ENCODE measurements around the gene GAA. TPM values are rescaled to one million over a fixed set of nuclear protein-coding genes. Genes with fewer than 3 reads are reported as not detected.

Gene GAA
- total RNA-seq, 1 donor from 2014 or later: 47.7 TPM

- Histone ChIP-seq H3K9me3 (ENCODE audit: insufficient read depth, low read depth, low read length) (no peaks in the 10 kb centered on the region), H2AFZ (ENCODE audit: low read depth, low read length) (no peak overlapping the region), H4K20me1 (ENCODE audit: insufficient read depth, low read length) (peaks cover 51% of the 10 kb centered on the region), H3K4me3 (ENCODE audit: insufficient read depth, low read depth, low read length) (peak overlapping the region; percentile 79), H3K79me2 (ENCODE audit: insufficient read depth, low read length) (peaks cover 59% of the 10 kb centered on the region), H3K4me2 (ENCODE audit: low read length) (peak overlapping the region; percentile 99), H3K9ac (ENCODE audit: low read length) (peak overlapping the region; percentile 94), H3K27me3 (ENCODE audit: insufficient read depth, low read length) (no peaks in the 10 kb centered on the region), H3K27ac (ENCODE audit: low read depth, low read length) (peak overlapping the region; percentile 15), H3K4me1 (ENCODE audit: insufficient read depth, low read length) (peaks cover 15% of the 10 kb centered on the region), H3K36me3 (ENCODE audit: insufficient read depth, low read length) (peaks cover 30% of the 10 kb centered on the region)
- no peak for TF ChIP-seq CTCF (IDR thresholded peaks at IDR 0.05; ENCODE audit: insufficient read depth, low read depth, low read length)
- TF ChIP-seq EZH2 (IDR thresholded peaks at IDR 0.05; ENCODE audit: insufficient read depth, low read length): no peak
- Mint-ChIP-seq H3K4me1 (ENCODE audit: low read depth, unreplicated experiment) (peaks cover 16% of the 10 kb centered on the region), H3K4me3 (ENCODE audit: unreplicated experiment) (peak overlapping the region; percentile 91), H3K36me3 (ENCODE audit: low read depth, unreplicated experiment) (peaks cover 7% of the 10 kb centered on the region), H3K27me3 (ENCODE audit: low read depth, unreplicated experiment) (no peaks in the 10 kb centered on the region), H3K27ac (ENCODE audit: unreplicated experiment) (peak overlapping the region; percentile 80), H3K9me3 (ENCODE audit: unreplicated experiment) (no peaks in the 10 kb centered on the region)
- FAIRE-seq (no peak), DNase-seq (ENCODE audit: low read depth) (no peak)
Measured at GRCh38 chr17:80145076-80146075, 44.0 kb downstream of the GAA start.

DNA sequence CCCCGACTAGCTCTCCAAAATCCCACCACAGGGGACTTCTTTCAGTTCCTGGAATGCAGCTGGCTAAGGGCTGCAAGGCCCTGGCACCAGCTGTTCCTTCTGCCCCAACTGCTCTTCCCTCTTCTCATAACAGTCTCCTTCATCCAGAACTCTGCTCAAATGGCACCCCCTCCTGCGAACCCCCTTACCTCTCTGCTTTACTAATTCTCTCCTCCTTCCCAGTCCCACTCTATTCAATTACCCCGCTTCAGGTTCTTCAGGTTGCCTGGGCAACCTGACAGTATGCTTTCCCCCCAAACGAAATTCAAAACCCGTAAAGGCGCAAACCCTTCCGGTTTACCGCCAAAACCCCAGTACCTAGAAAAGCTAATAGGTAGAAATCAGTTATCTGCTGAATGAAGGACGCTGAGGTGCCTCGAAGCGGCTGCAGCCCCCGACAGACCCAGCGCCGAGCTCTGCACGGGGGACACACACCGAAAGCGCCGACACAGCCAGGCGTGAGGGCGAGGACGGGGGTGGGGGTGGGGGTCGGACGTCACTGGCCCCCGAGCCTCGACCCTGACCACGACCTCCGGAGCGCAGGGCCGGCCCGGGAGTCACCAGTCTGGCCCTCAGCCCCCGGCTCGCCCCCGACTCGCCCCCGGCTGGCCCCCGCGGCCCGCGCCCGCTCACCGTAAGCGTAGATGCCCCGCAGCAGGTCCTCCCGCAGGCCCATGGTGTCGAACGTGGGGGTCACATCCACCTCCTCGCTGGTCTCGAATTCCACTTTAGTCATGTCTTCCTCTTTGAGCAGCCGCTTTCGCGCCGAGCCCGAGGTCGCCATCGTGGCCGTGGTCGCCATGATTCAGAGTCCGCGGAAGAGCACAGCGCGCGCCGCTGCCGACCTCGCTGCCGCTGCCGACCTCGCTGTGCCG, 45.0 kb downstream of the GAA start:
- H3K4me1 Mint-ChIP-seq (ENCODE audit: low read depth, unreplicated experiment): peaks cover 21% of the 10 kb centered on the region
- Histone ChIP-seq H4K20me1 (ENCODE audit: insufficient read depth, low read length) (peaks cover 47% of the 10 kb centered on the region), H3K27ac (ENCODE audit: low read depth, low read length) (peak overlapping the region; percentile 80), H2AFZ (ENCODE audit: low read depth, low read length) (peak overlapping the region; percentile 71), H3K4me1 (ENCODE audit: insufficient read depth, low read length) (peaks cover 15% of the 10 kb centered on the region), H3K36me3 (ENCODE audit: insufficient read depth, low read length) (peaks cover 26% of the 10 kb centered on the region), H3K9me3 (ENCODE audit: insufficient read depth, low read depth, low read length) (no peaks in the 10 kb centered on the region), H3K79me2 (ENCODE audit: insufficient read depth, low read length) (peaks cover 59% of the 10 kb centered on the region), H3K4me2 (ENCODE audit: low read length) (peak overlapping the region; percentile 99), H3K27me3 (ENCODE audit: insufficient read depth, low read length) (no peaks in the 10 kb centered on the region), H3K9ac (ENCODE audit: low read length) (peak overlapping the region; percentile 94), H3K4me3 (ENCODE audit: insufficient read depth, low read depth, low read length) (peak overlapping the region; percentile 79)
- H3K27me3 Mint-ChIP-seq (ENCODE audit: low read depth, unreplicated experiment): no peaks in the 10 kb centered on the region
- peak overlapping the region; percentile 94 for H3K4me3 Mint-ChIP-seq (ENCODE audit: unreplicated experiment)
- FAIRE-seq: no peak
- peaks cover 7% of the 10 kb centered on the region for H3K36me3 Mint-ChIP-seq (ENCODE audit: low read depth, unreplicated experiment)
- no peaks in the 10 kb centered on the region for H3K9me3 Mint-ChIP-seq (ENCODE audit: unreplicated experiment)
- H3K27ac Mint-ChIP-seq (ENCODE audit: unreplicated experiment): peak overlapping the region; percentile 80
- TF ChIP-seq CTCF (IDR thresholded peaks at IDR 0.05; ENCODE audit: insufficient read depth, low read depth, low read length) (no peak), EZH2 (IDR thresholded peaks at IDR 0.05; ENCODE audit: insufficient read depth, low read length) (no peak)
- no peak for DNase-seq (ENCODE audit: low read depth)
